ENCODE results near the gene TNFRSF9.

The TNFRSF9 gene

GRCh38 chr1:7915826-7916500 is 24.7 kb downstream of the TNFRSF9 start:
- DNase-seq: no peak

GRCh38 chr1:7912743-7913557 is 27.7 kb downstream of the TNFRSF9 start:
- DNase-seq: peak; percentile 35

- no peak for DNase-seq
Measured at GRCh38 chr1:7912145-7912544, 28.5 kb downstream of the TNFRSF9 start.

GRCh38 chr1:7905262-7905661 is 35.4 kb downstream of the TNFRSF9 start:
- no peak for DNase-seq

GRCh38 chr1:7902478-7903085 is 38.1 kb downstream of the TNFRSF9 start:
- DNase-seq: peak; percentile 65

GRCh38 chr1:7899741-7900140 is 40.9 kb downstream of the TNFRSF9 start:
- DNase-seq: peak; percentile 16

GRCh38 chr1:7898962-7899361 is 41.7 kb downstream of the TNFRSF9 start:
- DNase-seq: no peak

GRCh38 chr1:7896994-7897393 is 43.6 kb downstream of the TNFRSF9 start:
- DNase-seq: no peak

- DNase-seq: no peak
Measured at GRCh38 chr1:7893529-7894180, 47.0 kb downstream of the TNFRSF9 start.

- DNase-seq: no peak
Measured at GRCh38 chr1:7891804-7892203, 48.8 kb downstream of the TNFRSF9 start.

- DNase-seq: no peak
Measured at GRCh38 chr1:7890853-7891252, 49.8 kb downstream of the TNFRSF9 start.

- DNase-seq: no peak
Measured at GRCh38 chr1:7888248-7889081, 52.2 kb downstream of the TNFRSF9 start.

- peak; percentile 70 for DNase-seq
Measured at GRCh38 chr1:7886405-7886745, 54.3 kb downstream of the TNFRSF9 start.

- DNase-seq: no peak
Measured at GRCh38 chr1:7885513-7886404, 54.9 kb downstream of the TNFRSF9 start.

GRCh38 chr1:7884757-7885156 is 55.9 kb downstream of the TNFRSF9 start:
- DNase-seq: no peak

GRCh38 chr1:7879228-7879627 is 61.4 kb downstream of the TNFRSF9 start:
- no peak for DNase-seq

- DNase-seq: no peak
Measured at GRCh38 chr1:7878027-7878426, 62.6 kb downstream of the TNFRSF9 start.

- no peak for DNase-seq
Measured at GRCh38 chr1:7873801-7874795, 66.5 kb downstream of the TNFRSF9 start.

- DNase-seq: no peak
Measured at GRCh38 chr1:7871136-7871535, 69.5 kb downstream of the TNFRSF9 start.

All from inflammatory macrophage treated with lipopolysaccharide for 4 hours (primary cell).